CD4-positive, alpha-beta T cell (primary cell): Measurements from ENCODE around the gene NLGN1. TPM values are rescaled to one million over a fixed set of nuclear protein-coding genes. Genes with fewer than 3 reads are reported as not detected.

Experiments used
- ATAC-seq: fragments of 200-7000 bp; cut with Tn5 transposase; one replicate; pipeline ENCODE4 v1.10.0; 2022; ENCODE audit warnings: mild to moderate bottlenecking; ENCODE audit not compliant: poor library complexity
- CTCF ChIA-PET: fragments of 350-600 bp; sonication (Branson Sonifier 250); formaldehyde crosslinking; loops from one replicate; lab custom pipeline; 2021; ENCODE audit warnings: antibody characterized with exemption, inconsistent platforms; lab: Charles Lee
- POLR2A ChIA-PET: fragments of 350-600 bp; sonication (Branson Sonifier 250); formaldehyde crosslinking; loops from one replicate; lab custom pipeline; 2021; ENCODE audit warnings: antibody characterized with exemption, inconsistent platforms; lab: Charles Lee
- DNase-seq, 14 experiments: peaks; one replicate each; pipeline ENCODE4 v3.0.0-alpha.2; 2013 to 2020; ENCODE audit warnings: mixed read lengths in 2 of 14
- H3K27ac ChIP-seq, 2 donors: one replicate each; pipeline versions ENCODE4 v1.5.1 to v1.7.0; 2013; ENCODE audit warnings: low read length in 2 of 2, low read depth in 1 of 2, mild to moderate bottlenecking in 1 of 2
- H3K27me3 ChIP-seq, 2 experiments: 1 replicate in 1 of 2; 2 replicates in 1 of 2; pipeline versions ENCODE4 v1.6.1 to v1.7.0; 2013; ENCODE audit warnings: low read length in 2 of 2, control low read depth in 1 of 2, mild to moderate bottlenecking in 1 of 2, moderate library complexity in 1 of 2; ENCODE audit not compliant: insufficient read depth in 2 of 2, control insufficient read depth in 1 of 2
- H3K36me3 ChIP-seq: one replicate; pipeline ENCODE4 v1.6.1; 2013; ENCODE audit warnings: low read length, control low read depth; ENCODE audit not compliant: insufficient read depth
- H3K4me1 ChIP-seq: one replicate; pipeline ENCODE4 v1.6.1; 2013; ENCODE audit warnings: low read length, control low read depth; ENCODE audit not compliant: insufficient read depth
- H3K4me3 ChIP-seq: one replicate; pipeline ENCODE4 v1.5.1; 2013; ENCODE audit warnings: mild to moderate bottlenecking, low read length, moderate library complexity
- H3K9me3 ChIP-seq, 2 experiments: 1 replicate in 1 of 2; 2 replicates in 1 of 2; pipeline versions ENCODE4 v1.6.1 to v1.7.0; 2013; ENCODE audit warnings: low read length in 2 of 2, mild to moderate bottlenecking in 2 of 2, control low read depth in 1 of 2, moderate library complexity in 1 of 2; ENCODE audit not compliant: control insufficient read depth in 1 of 2, insufficient read depth in 1 of 2
- H3K27ac Mint-ChIP-seq: one replicate; pipeline ENCODE4 v1.8.0; 2020; ENCODE audit warnings: mixed read lengths
- H3K27me3 Mint-ChIP-seq: one replicate; pipeline ENCODE4 v1.8.0; 2021; ENCODE audit warnings: mixed read lengths
- H3K36me3 Mint-ChIP-seq: one replicate; pipeline ENCODE4 v1.8.0; 2021; ENCODE audit warnings: low read depth, mixed read lengths
- H3K4me1 Mint-ChIP-seq: one replicate; pipeline ENCODE4 v1.8.0; 2021; ENCODE audit warnings: low read depth, mixed read lengths
- H3K4me3 Mint-ChIP-seq: one replicate; pipeline ENCODE4 v1.8.0; 2020; ENCODE audit warnings: mild to moderate bottlenecking, mixed read lengths
- H3K9me3 Mint-ChIP-seq: one replicate; pipeline ENCODE4 v1.8.0; 2020; ENCODE audit warnings: mixed read lengths
- CTCF ChIP-seq: fragments of 200-600 bp; IDR thresholded peaks from one replicate; pipeline ENCODE4 v1.8.0; 2022; ENCODE audit warnings: antibody characterized with exemption, mild to moderate bottlenecking
- intact Hi-C, 2 experiments: fragments of 100-400 bp; cut with DNase I in 1 of 2; cut with micrococcal nuclease in 1 of 2; formaldehyde crosslinking; loops; one replicate each; pipeline versions ENCODE4 v1.15.1 to v1.9.0; 2023 to 2025; cut with DNase I, micrococcal nuclease
- total RNA-seq, 174 experiments: library from RNA in 2 of 174; stranded (reverse) in 2 of 174; gene quantifications; one replicate each; pipeline ENCODE4 v1.2.3 and lab custom pipeline; 2021 to 2026

NLGN1 gene
- total RNA-seq, 2 experiments from 2014 or later = not detected

GRCh38 chr3:173725507-173725906 is 328.0 kb downstream of the NLGN1 start:
- CTCF ChIA-PET = no interaction called here
- no peaks in the 10 kb centered on the region for H3K4me1 Mint-ChIP-seq
- no peaks in the 10 kb centered on the region for H3K27me3 Mint-ChIP-seq
- H3K4me3 Mint-ChIP-seq = no peak overlapping the region
- H3K36me3 Mint-ChIP-seq = no peaks in the 10 kb centered on the region
- Histone ChIP-seq H3K27me3 (no peaks in the 10 kb centered on the region), H3K4me1 (no peaks in the 10 kb centered on the region), H3K4me3 (no peak overlapping the region), H3K9me3 (no peaks in the 10 kb centered on the region), H3K27ac (no peak overlapping the region), H3K36me3 (no peaks in the 10 kb centered on the region)
- no peak overlapping the region for H3K27ac Mint-ChIP-seq
- no peak for DNase-seq
- POLR2A ChIA-PET = no interaction called here
- no peak for ATAC-seq
- no peak for TF ChIP-seq CTCF
- H3K9me3 Mint-ChIP-seq = no peaks in the 10 kb centered on the region
- intact Hi-C loops = no loop called here

- Mint-ChIP-seq H3K9me3 (no peaks in the 10 kb centered on the region), H3K27me3 (no peaks in the 10 kb centered on the region)
- no peak for TF ChIP-seq CTCF
Observed at GRCh38 chr3:173730391-173730790, 332.8 kb downstream of the NLGN1 start.

GRCh38 chr3:173732237-173732636 is 334.7 kb downstream of the NLGN1 start:
- Mint-ChIP-seq H3K4me1 (no peaks in the 10 kb centered on the region), H3K27me3 (no peaks in the 10 kb centered on the region), H3K4me3 (no peak overlapping the region), H3K36me3 (no peaks in the 10 kb centered on the region), H3K27ac (no peak overlapping the region), H3K9me3 (no peaks in the 10 kb centered on the region)
- H3K36me3 ChIP-seq = no peaks in the 10 kb centered on the region
- no peak overlapping the region for H3K4me3 ChIP-seq
- no peak for TF ChIP-seq CTCF
- no peak overlapping the region for H3K27ac ChIP-seq
- ATAC-seq = no peak
- intact Hi-C loops = no loop called here
- ChIA-PET POLR2A (no interaction called here), CTCF (no interaction called here)
- no peaks in the 10 kb centered on the region for H3K9me3 ChIP-seq
- H3K27me3 ChIP-seq = no peaks in the 10 kb centered on the region
- no peaks in the 10 kb centered on the region for H3K4me1 ChIP-seq
- no peak for DNase-seq

More at GRCh38 chr3:173730391-173730790, 332.8 kb downstream of the NLGN1 start:
- ChIA-PET CTCF (interaction anchor here (0.7 kb wide), 1 partner anchor 1432 kb away, joined by 3 read pairs; no protein-coding TSS in a partner anchor), POLR2A (no interaction called here)
- no peaks in the 10 kb centered on the region for H3K36me3 Mint-ChIP-seq
- DNase-seq (no peak), ATAC-seq (no peak)
- H3K4me1 Mint-ChIP-seq = no peaks in the 10 kb centered on the region
- Histone ChIP-seq H3K36me3 (no peaks in the 10 kb centered on the region), H3K27ac (no peak overlapping the region), H3K27me3 (no peaks in the 10 kb centered on the region), H3K4me1 (no peaks in the 10 kb centered on the region), H3K9me3 (no peaks in the 10 kb centered on the region), H3K4me3 (no peak overlapping the region)
- no peak overlapping the region for H3K27ac Mint-ChIP-seq
- intact Hi-C loops = no loop called here
- no peak overlapping the region for H3K4me3 Mint-ChIP-seq
